WTC11 (cell line): Measurements from ENCODE around the gene PHACTR2. TPM values are rescaled to one million over a fixed set of nuclear protein-coding genes. Genes with fewer than 3 reads are reported as not detected.

Experiments
- ATAC-seq: fragments of 200-7000 bp; cut with Tn5 transposase; 2 replicates; pipeline ENCODE4 v1.10.0; 2021; ENCODE audit warnings: mild to moderate bottlenecking, moderate library complexity
- CTCF ChIA-PET: fragments of 300-600 bp; sonication (Branson Sonifier 250); formaldehyde crosslinking; loops from one replicate; lab custom pipeline; 2021; ENCODE audit warnings: antibody characterized with exemption; lab: Charles Lee
- POLR2A ChIA-PET: fragments of 350-600 bp; sonication (Branson Sonifier 250); formaldehyde crosslinking; loops from one replicate; lab custom pipeline; 2021; ENCODE audit warnings: antibody characterized with exemption; lab: Charles Lee
- DNase-seq: peaks from one replicate; pipeline ENCODE4 v3.0.0; 2021; ENCODE audit warnings: low spot score
- H3K27ac Mint-ChIP-seq: 2 replicates; pipeline ENCODE4 v1.8.0; 2021; ENCODE audit warnings: mixed read lengths
- H3K27me3 Mint-ChIP-seq: 2 replicates; pipeline ENCODE4 v1.8.0; 2021; ENCODE audit warnings: low read depth, mild to moderate bottlenecking, moderate library complexity, mixed read lengths
- H3K36me3 Mint-ChIP-seq: 2 replicates; pipeline ENCODE4 v1.8.0; 2021; ENCODE audit warnings: mixed read lengths
- H3K4me1 Mint-ChIP-seq: 2 replicates; pipeline ENCODE4 v1.8.0; 2022; ENCODE audit warnings: mixed read lengths
- H3K4me3 Mint-ChIP-seq: 2 replicates; pipeline ENCODE4 v1.8.0; 2021; ENCODE audit warnings: mild to moderate bottlenecking, moderate library complexity, mixed read lengths
- H3K9me3 Mint-ChIP-seq: 2 replicates; pipeline ENCODE4 v1.8.0; 2021; ENCODE audit warnings: mixed read lengths
- ATF1 ChIP-seq: sonication (generic); formaldehyde crosslinking; IDR thresholded peaks from 2 replicates; pipeline ENCODE4 v1.8.1; 2023; ENCODE audit warnings: mild to moderate bottlenecking, moderate library complexity, missing genetic modification reagents
- CREB1 ChIP-seq: sonication (generic); formaldehyde crosslinking; IDR thresholded peaks from 2 replicates; pipeline ENCODE4 v1.8.0; 2023; ENCODE audit warnings: mild to moderate bottlenecking, missing genetic modification reagents
- ETV6 ChIP-seq: sonication (generic); formaldehyde crosslinking; IDR thresholded peaks from 2 replicates; pipeline ENCODE4 v1.8.1; 2022; ENCODE audit warnings: mild to moderate bottlenecking, missing genetic modification reagents
- FOXJ3 ChIP-seq: sonication (generic); formaldehyde crosslinking; IDR thresholded peaks from 2 replicates; pipeline ENCODE4 v1.9.0; 2021; ENCODE audit warnings: missing genetic modification reagents, mild to moderate bottlenecking, borderline replicate concordance
- FOXK1 ChIP-seq: sonication (generic); formaldehyde crosslinking; IDR thresholded peaks from 2 replicates; pipeline ENCODE4 v1.8.0; 2022; ENCODE audit warnings: mild to moderate bottlenecking, moderate library complexity, missing genetic modification reagents
- GABPB1 ChIP-seq: sonication (generic); formaldehyde crosslinking; IDR thresholded peaks from 2 replicates; pipeline ENCODE4 v1.8.1; 2023; ENCODE audit warnings: mild to moderate bottlenecking, missing genetic modification reagents
- MXD4 ChIP-seq: fragments of 250-450 bp; sonication (Bioruptor Pico); IDR thresholded peaks from 2 replicates; pipeline ENCODE4 v1.8.0; 2021; ENCODE audit warnings: mild to moderate bottlenecking, moderate library complexity, borderline replicate concordance
- MYBL2 ChIP-seq: sonication (generic); formaldehyde crosslinking; IDR thresholded peaks from 2 replicates; pipeline ENCODE4 v1.8.1; 2023; ENCODE audit warnings: mild to moderate bottlenecking, moderate library complexity, missing genetic modification reagents
- NFATC4 ChIP-seq: fragments of 250-450 bp; sonication (Bioruptor Pico); IDR thresholded peaks from 2 replicates; pipeline ENCODE4 v1.9.0; 2021; ENCODE audit warnings: mild to moderate bottlenecking
- NFE2L1 ChIP-seq: sonication (generic); formaldehyde crosslinking; IDR thresholded peaks from 2 replicates; pipeline ENCODE4 v1.8.1; 2023; ENCODE audit warnings: missing genetic modification reagents
- NFYB ChIP-seq: sonication (generic); formaldehyde crosslinking; conservative IDR thresholded peaks from 2 replicates; pipeline ENCODE4 v1.8.0; 2022; ENCODE audit warnings: low read depth, missing genetic modification reagents
- NR1H2 ChIP-seq: sonication (generic); formaldehyde crosslinking; IDR thresholded peaks from 2 replicates; pipeline ENCODE4 v1.9.0; 2021; ENCODE audit warnings: mild to moderate bottlenecking, moderate library complexity, missing genetic modification reagents
- NR3C1 ChIP-seq: sonication (generic); formaldehyde crosslinking; conservative IDR thresholded peaks from 2 replicates; pipeline ENCODE4 v1.8.1; 2023; ENCODE audit warnings: low read depth, mild to moderate bottlenecking, missing genetic modification reagents
- PRDM15 ChIP-seq: sonication (generic); formaldehyde crosslinking; IDR thresholded peaks from 2 replicates; pipeline ENCODE4 v1.8.0; 2022; ENCODE audit warnings: missing genetic modification reagents
- TCF7 ChIP-seq: sonication (generic); formaldehyde crosslinking; IDR thresholded peaks from 2 replicates; pipeline ENCODE4 v1.8.0; 2022; ENCODE audit warnings: mild to moderate bottlenecking, low read depth, missing genetic modification reagents, moderate library complexity
- TEAD4 ChIP-seq: sonication (generic); formaldehyde crosslinking; IDR thresholded peaks from 2 replicates; pipeline ENCODE4 v1.8.0; 2022; ENCODE audit warnings: mild to moderate bottlenecking, missing genetic modification reagents
- USF2 ChIP-seq: sonication (generic); formaldehyde crosslinking; IDR thresholded peaks from 2 replicates; pipeline ENCODE4 v1.8.1; 2023; ENCODE audit warnings: mild to moderate bottlenecking, missing genetic modification reagents, moderate library complexity
- ZNF416 ChIP-seq: fragments of 250-450 bp; sonication (Bioruptor Pico); IDR thresholded peaks from 2 replicates; pipeline ENCODE4 v1.9.0; 2021; ENCODE audit warnings: mild to moderate bottlenecking, inconsistent platforms
- total RNA-seq: library from RNA; stranded (reverse); gene quantifications from 3 replicates; pipeline ENCODE4 v1.2.3, GENCODE V29; 2021
- TF ChIP-seq, protein P1 (sequence below): sonication (generic); formaldehyde crosslinking; IDR thresholded peaks from 2 replicates; pipeline ENCODE4 v1.8.0; 2022; ENCODE audit warnings: mild to moderate bottlenecking, missing genetic modification reagents
- TF ChIP-seq, protein P2 (sequence below): sonication (generic); formaldehyde crosslinking; IDR thresholded peaks from 2 replicates; pipeline ENCODE4 v1.8.0; 2023; ENCODE audit warnings: missing genetic modification reagents, mild to moderate bottlenecking, borderline replicate concordance
- TF ChIP-seq, protein P3 (sequence below): sonication (generic); formaldehyde crosslinking; IDR thresholded peaks from 2 replicates; pipeline ENCODE4 v1.8.0; 2022; ENCODE audit warnings: mild to moderate bottlenecking, missing genetic modification reagents
- TF ChIP-seq, protein P4 (sequence below): sonication (generic); formaldehyde crosslinking; conservative IDR thresholded peaks from 2 replicates; pipeline ENCODE4 v1.8.1; 2022; ENCODE audit warnings: mild to moderate bottlenecking, missing genetic modification reagents

Gene PHACTR2
- total RNA-seq, 1 experiment from 2014 or later = 90.5 TPM

- Mint-ChIP-seq H3K27ac (peak overlapping the region; percentile 100), H3K36me3 (no peaks in the 10 kb centered on the region; the same call in 1 of the 2 replicates), H3K27me3 (no peaks in the 10 kb centered on the region), H3K4me1 (peaks cover 81% of the 10 kb centered on the region), H3K4me3 (peak overlapping the region; percentile 46), H3K9me3 (no peaks in the 10 kb centered on the region)
- ChIA-PET POLR2A (interaction anchor here (1.4 kb wide), 1 partner anchor 67 kb away, joined by 3 read pairs; no protein-coding TSS in a partner anchor), CTCF (no interaction called here)
- TF ChIP-seq ETV6 (CRISPR knock-in tag) (no peak), FOXJ3 (CRISPR knock-in tag) (no peak), NFATC4 (CRISPR knock-in tag) (no peak), NR1H2 (CRISPR knock-in tag) (no peak), ATF1 (no peak), NFYB (no peak), TEAD4 (no peak), MYBL2 (CRISPR knock-in tag) (no peak), MXD4 (no peak), NFE2L1 (CRISPR knock-in tag) (no peak), NR3C1 (CRISPR knock-in tag) (no peak), FOXK1 (CRISPR knock-in tag) (no peak), GABPB1 (no peak), ZNF416 (CRISPR knock-in tag) (no peak)
- TF ChIP-seq, protein P1, sequence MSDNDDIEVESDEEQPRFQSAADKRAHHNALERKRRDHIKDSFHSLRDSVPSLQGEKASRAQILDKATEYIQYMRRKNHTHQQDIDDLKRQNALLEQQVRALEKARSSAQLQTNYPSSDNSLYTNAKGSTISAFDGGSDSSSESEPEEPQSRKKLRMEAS (CRISPR knock-in tag) = peak; percentile 36; the same call in 1 of the 2 replicates
- TF ChIP-seq, protein P2, sequence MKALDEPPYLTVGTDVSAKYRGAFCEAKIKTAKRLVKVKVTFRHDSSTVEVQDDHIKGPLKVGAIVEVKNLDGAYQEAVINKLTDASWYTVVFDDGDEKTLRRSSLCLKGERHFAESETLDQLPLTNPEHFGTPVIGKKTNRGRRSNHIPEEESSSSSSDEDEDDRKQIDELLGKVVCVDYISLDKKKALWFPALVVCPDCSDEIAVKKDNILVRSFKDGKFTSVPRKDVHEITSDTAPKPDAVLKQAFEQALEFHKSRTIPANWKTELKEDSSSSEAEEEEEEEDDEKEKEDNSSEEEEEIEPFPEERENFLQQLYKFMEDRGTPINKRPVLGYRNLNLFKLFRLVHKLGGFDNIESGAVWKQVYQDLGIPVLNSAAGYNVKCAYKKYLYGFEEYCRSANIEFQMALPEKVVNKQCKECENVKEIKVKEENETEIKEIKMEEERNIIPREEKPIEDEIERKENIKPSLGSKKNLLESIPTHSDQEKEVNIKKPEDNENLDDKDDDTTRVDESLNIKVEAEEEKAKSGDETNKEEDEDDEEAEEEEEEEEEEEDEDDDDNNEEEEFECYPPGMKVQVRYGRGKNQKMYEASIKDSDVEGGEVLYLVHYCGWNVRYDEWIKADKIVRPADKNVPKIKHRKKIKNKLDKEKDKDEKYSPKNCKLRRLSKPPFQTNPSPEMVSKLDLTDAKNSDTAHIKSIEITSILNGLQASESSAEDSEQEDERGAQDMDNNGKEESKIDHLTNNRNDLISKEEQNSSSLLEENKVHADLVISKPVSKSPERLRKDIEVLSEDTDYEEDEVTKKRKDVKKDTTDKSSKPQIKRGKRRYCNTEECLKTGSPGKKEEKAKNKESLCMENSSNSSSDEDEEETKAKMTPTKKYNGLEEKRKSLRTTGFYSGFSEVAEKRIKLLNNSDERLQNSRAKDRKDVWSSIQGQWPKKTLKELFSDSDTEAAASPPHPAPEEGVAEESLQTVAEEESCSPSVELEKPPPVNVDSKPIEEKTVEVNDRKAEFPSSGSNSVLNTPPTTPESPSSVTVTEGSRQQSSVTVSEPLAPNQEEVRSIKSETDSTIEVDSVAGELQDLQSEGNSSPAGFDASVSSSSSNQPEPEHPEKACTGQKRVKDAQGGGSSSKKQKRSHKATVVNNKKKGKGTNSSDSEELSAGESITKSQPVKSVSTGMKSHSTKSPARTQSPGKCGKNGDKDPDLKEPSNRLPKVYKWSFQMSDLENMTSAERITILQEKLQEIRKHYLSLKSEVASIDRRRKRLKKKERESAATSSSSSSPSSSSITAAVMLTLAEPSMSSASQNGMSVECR (CRISPR knock-in tag) = 0 out of 2 replicates have a peak, but pooled peaks have one; percentile 5
- ATAC-seq (peak; percentile 13), DNase-seq (peak; percentile 38)
Observed at GRCh38 chr6:143745166-143746133, 67.7 kb downstream of the PHACTR2 start.

GRCh38 chr6:143746202-143747119 lies 68.7 kb downstream of the PHACTR2 start:
- Mint-ChIP-seq H3K27ac (peak overlapping the region; percentile 100), H3K36me3 (no peaks in the 10 kb centered on the region; the same call in 1 of the 2 replicates), H3K9me3 (no peaks in the 10 kb centered on the region), H3K27me3 (no peaks in the 10 kb centered on the region), H3K4me3 (peak overlapping the region; percentile 43), H3K4me1 (peaks cover 92% of the 10 kb centered on the region)
- DNase-seq (peak; percentile 63), ATAC-seq (peak; percentile 87)
- CTCF ChIA-PET = interaction anchor here (0.9 to 1.4 kb wide), 2 partner anchors 10 to 179 kb away, joined by 3 to 6 read pairs; no protein-coding TSS in a partner anchor
- POLR2A ChIA-PET = interaction anchor here (0.7 to 1.8 kb wide), 3 partner anchors 16 to 97 kb away, joined by 3 to 7 read pairs (median 3); partner anchors contain the start of gene LTV1
- TF ChIP-seq, protein P3, sequence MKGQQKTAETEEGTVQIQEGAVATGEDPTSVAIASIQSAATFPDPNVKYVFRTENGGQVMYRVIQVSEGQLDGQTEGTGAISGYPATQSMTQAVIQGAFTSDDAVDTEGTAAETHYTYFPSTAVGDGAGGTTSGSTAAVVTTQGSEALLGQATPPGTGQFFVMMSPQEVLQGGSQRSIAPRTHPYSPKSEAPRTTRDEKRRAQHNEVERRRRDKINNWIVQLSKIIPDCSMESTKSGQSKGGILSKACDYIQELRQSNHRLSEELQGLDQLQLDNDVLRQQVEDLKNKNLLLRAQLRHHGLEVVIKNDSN (CRISPR knock-in tag) = no peak
- no peak for TF ChIP-seq PRDM15 (CRISPR knock-in tag)
- no peak for TF ChIP-seq ATF1
- no peak for TF ChIP-seq CREB1
- no peak for TF ChIP-seq TCF7 (CRISPR knock-in tag)
- no peak for TF ChIP-seq NR3C1 (CRISPR knock-in tag)
- TF ChIP-seq, protein P4, sequence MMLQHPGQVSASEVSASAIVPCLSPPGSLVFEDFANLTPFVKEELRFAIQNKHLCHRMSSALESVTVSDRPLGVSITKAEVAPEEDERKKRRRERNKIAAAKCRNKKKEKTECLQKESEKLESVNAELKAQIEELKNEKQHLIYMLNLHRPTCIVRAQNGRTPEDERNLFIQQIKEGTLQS (CRISPR knock-in tag) = no peak
- TF ChIP-seq USF2 = no peak
- TF ChIP-seq MYBL2 (CRISPR knock-in tag) = no peak
